GM19468 (cell line): ENCODE measurements around the gene KIAA0319L.

Experiments used
- ATAC-seq: cut with Tn5 transposase; IDR thresholded peaks from one replicate; pipeline ENCODE4 v1.9.1; 2021; ENCODE audit warnings: mild to moderate bottlenecking, moderate library complexity, moderate number of reproducible peaks; ENCODE audit not compliant: unreplicated experiment; ENCODE audit errors: extremely low read depth

The KIAA0319L gene

DNA sequence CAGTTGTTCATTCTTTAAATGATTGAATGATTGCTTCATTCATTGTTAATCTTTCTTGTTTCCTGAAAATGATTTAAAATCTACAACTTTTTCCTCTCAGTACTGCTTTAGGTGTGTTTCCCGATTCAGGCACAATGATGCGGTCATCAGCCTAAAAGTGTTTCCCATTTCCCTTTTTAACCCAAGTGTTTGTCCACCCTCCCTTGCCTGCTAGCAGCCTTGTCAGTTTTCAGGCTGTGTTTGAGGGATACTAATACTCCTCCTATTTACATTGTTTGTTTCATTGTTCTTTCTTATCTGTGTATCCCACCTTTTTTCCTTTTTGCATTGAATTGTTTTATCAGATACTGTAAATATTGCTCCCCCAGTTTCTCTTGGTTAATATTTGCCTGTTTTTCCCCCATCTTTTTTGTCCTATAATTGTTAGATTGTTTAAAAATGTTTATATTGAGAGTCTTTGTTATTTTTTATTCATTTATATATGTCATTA lies 131.1 kb downstream of the KIAA0319L start:
- no peak for ATAC-seq

DNA sequence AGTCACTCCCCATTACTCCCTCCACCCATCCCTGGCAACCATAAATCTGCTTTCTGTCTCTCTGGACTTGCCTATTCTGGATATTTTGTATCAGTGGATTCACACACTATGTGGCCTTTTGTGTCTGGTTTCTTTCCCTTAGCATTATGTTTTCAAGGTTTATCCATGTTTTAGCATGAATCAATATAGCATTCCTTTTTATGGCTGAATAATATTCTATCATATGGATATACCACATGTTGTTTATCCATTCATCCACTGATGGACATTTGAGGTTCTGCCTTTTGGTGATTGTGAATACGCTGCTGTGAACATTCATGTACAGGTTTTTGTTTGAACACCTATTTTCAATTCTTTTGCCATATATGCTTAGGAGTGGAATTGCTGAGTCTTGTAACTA lies 148.3 kb downstream of the KIAA0319L start:
- no peak for ATAC-seq

DNA sequence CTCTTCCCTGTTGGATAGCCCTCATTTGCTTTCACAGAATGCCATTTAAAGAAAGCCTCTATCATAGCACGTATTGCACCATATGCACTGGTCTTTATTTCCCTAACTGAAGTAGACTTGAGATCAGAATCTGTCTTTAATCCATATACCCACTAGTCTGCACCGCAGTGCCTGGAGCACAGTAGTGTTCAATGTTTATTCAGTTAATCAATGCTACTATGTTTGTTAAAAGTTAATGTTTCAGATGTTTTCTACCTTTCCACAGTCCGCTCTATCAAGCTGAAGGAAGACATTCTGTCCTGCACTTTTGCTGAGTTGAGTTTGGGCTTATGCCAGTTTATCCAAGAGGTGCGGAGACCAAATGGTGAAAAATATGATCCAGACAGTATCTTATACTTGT lies 149.5 kb downstream of the KIAA0319L start:
- no peak for ATAC-seq

DNA sequence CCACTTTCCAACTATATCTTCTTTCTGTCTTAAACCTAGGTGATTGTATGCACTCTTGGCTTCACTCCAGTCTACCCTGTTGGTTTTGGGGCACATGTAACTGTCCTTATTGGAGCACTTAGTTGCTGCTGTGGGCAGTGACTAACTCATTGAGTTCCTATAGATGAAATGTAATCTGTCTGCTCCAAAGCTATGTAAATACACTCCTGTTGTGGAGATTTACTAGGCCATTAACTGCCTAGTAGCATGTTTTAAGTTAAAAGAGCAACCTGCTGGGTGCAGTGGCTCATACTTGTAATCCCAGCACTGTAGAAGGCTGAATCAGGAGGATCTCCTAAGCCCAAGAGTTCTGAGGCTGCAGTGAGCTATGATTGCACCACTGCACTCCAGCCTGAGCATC lies 151.1 kb downstream of the KIAA0319L start:
- ATAC-seq = no peak

DNA sequence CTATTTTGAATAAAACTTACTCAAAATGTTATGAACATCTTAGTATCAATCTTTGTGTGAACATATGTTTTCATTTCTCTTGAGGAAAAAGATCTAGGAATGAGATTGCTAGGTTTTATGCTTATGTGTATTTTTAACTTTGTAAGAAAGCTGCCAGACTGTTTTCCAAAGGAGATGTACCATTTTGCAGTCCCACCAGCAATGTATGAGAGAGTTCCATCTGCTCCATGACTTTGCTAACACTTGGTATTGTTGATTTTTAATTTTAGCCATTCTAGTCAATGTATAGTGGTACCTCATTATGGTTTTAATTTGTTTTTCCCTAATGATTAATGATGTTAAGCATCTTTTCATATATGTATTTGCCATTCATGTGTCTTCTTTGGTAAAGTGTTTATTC lies 156.2 kb downstream of the KIAA0319L start:
- no peak for ATAC-seq

DNA sequence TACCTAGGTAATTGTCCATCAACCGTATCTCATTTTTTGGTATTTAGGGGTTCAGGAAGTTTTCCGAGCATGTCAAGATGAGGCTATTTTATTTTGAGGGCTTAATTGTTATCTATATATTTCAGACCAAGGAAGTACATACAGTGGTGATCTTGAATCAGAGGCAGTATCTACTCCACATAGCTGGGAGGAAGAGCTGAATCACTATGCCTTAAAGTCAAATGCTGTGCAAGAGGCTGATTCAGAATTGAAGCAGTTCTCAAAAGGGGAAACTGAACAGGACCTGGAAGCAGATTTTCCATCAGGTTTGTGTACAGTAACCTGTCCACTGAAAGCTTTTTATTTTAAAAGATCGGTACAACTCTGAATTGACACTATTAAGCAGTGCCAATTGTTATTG lies 158.5 kb downstream of the KIAA0319L start:
- ATAC-seq = no peak

DNA sequence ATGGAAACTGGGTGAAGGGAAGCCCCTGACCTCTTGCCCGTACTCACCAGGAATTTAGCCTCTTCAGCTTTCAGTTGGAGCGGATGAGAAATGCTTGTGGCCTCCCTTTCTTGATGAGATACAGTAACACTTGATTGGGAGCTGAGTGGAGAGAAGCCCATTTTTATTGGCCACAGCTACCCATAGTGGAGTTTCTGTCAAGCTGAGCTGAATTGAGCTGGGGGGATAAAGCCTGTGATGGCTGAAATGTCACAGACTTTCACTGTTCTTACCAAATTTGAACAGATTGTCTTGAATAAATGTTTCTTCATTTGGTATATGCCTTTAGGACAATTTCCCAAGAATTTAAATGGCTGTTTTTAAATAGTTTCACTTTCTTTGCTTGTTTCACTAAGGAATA lies 162.8 kb downstream of the KIAA0319L start:
- ATAC-seq = no peak

DNA sequence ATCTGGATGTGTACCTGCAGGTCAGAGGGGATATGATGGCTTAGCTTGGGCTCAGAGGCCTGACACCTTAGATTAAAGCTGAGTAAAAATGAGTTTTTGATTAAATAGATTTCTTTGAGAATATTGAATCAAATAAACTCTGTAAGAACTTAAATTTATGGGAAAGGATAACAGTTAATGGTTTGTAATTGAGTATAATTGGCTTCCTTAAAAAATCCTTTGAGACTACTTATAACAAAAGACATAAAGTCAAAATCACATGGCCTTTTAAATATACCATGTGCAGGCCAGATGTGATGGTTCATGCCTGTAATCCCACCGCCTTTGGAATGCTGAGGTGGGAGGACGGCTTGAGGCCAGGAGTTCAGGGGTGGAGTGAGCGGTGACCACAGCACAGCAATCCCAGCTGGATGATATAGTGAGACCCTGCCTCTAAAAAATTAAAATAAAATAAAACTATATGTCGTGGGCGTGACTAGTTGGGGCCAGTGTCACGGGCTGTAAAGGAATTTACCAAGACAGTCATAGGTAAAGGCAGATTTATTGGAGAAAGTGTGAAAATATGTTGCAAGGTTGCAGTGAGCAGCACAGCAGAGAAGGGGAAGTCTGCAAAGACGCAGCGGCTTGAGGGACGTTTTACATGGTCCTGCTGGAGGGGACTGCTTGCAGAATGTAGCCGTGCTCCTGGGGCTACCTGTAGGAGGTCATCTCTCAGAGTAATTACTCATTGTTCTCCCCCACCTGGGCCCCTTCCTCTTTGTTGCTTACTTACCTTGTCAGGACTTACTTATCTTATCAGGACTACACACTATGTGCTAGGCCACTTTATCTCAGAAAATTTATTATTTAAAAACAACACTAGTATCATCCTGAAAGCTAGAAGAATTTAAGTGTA lies 166.4 kb downstream of the KIAA0319L start:
- ATAC-seq = no peak

DNA sequence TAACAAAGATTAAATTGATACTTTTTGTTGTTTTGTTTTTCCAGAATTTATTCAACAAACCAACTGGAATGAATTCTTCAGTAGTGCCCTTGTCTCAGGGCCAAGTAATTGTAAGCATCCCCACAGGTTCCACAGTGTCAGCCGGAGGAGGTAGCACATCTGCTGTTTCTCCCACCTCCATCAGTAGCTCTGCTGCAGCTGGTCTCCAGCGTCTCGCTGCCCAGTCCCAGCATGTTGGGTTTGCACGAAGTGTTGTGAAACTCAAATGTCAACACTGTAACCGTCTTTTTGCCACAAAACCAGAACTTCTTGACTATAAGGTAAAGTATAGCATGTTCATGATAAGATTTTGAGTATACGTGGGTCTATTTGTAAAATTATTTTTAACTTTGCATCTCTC lies 170.2 kb downstream of the KIAA0319L start:
- no peak for ATAC-seq

DNA sequence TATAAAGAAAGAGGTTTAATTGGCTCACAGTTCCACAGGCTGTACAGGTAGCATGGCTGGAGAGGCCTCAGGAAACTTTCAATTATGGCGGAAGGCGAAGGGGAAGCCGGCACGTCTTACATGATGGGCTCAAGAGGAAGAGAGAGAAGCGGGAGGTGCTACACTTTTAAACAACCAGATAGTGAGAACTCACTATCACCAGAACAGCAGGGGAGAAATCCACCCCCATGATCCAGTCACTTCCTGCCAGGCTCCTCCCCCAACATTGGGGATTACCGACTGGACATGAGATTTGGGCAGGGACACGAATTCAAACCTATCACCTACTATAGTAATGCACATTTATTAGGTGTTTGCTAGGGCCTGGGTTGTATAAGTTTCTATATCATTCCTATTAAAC lies 170.9 kb downstream of the KIAA0319L start:
- no peak for ATAC-seq
